TTC549 (cell line): ENCODE results near the gene HECW1.
"Not testable (repeated sequence)": the region's sequence is repeated elsewhere in the genome, so short reads cannot be mapped to it uniquely, and the experiment has no call there.

Experiments
- FAIRE-seq: peaks from 2 replicates; lab custom pipeline; 2012; peaks lifted over from hg19 to GRCh38; lab: Jason Lieb, UNC

Gene HECW1

DNA sequence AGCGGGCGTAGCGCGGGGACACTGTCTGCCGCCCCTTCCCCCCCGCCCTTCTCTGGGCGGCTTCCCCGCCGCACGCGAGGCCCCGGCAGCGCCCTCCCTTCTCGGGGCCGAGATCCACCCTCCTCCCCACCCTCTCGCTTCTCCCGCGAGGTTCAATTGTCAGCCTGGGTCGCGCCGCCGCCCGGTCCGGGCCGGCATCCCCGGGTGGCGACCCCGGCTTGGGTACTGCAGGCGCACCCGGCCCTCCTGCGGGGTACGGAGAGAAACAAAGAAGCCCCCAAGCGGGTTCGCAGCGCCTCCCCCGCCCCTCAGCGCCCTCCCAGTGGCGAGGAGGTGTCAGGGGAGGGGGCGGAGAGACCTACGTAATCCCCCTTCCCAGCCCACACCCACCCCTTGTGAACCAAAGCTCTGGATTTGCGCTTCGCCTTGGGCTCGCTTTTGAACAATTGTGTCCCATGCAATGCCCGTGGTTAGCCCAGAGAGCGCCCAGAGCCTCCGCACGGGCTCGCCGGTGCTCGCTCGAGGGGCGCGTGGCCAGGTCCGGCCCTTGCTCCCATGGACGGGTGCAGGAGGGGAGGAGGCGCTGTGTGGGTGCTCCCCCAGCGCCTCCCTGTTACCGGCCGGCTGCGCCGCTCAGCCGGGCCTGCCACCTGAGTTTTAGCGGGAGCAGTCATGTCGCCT is 634 bp downstream of the HECW1 start:
- FAIRE-seq, result no peak

DNA sequence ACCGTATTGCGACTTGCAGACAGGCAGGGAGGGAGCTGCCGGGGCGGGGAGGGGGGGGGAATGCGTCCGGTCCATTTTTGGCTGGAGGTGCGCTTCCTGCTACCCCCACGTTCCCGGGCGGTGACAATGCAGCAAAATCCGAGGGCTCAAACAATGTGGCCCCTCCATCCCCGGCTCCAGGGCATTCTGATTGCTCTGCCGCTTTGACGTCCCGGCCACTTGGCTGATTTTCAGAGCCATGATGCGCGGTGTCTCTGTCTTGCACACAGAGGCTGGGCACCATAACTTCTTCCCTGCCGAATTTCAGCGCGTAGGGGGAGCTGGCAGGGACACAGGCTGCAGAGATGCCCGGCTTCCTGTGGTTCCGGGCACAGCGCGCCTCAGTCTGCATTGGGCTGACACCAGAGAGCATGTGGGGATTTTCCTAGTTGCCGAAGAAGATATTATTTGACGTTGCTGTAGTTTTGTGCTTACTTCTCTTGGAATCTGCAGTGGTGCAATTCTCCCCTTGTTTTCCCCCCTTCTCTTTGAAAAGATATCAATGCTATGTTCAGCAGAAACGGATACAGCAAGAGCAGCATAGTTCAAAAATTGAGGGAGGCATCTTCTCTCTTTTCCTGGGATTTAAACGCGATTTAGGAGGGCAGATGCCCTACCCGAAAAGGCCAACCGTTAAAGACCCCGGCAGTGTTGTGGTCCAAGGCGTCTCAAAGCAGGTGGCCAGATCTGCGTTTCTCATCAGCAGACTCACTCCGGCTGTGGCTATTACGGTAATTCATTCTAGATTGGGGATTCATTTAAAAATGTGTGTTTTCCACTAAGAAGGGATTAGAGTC is 1.4 kb downstream of the HECW1 start:
- no peak for FAIRE-seq

DNA sequence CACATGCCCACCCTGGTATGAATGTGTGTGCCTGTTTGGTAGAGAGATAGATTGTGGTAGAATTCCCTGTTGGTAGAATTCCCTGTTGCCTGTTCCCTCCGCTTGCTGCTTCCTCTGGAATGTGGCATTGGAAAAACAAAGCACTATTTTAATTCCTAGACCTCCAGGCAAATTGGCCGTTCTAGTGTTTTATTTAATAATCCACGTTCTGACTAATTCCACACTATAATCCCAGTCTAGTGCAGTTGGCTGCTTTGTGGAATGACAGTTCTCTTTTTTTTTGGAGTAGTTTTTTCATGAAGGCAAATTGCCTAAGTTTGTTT is 2.0 kb downstream of the HECW1 start:
- no peak for FAIRE-seq

DNA sequence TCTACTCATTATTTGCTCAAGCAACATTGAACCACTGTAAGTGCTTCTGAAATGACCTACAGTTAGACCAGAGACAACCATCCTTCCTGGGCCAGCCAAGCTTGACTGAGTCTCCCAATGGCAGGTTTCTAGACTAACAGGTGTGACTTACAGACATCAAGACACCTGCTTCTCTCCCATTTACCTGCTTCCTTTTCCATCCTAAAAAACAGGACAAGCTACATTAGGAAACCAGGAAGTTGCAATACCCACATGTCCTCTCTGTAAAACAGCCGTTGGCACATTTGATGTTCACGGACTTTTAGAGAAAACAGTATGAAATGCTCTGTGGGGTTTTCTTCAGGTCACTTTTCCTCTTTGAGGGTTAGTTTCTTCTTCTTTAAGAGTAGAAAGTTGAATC is 4.0 kb downstream of the HECW1 start:
- no peak for FAIRE-seq

DNA sequence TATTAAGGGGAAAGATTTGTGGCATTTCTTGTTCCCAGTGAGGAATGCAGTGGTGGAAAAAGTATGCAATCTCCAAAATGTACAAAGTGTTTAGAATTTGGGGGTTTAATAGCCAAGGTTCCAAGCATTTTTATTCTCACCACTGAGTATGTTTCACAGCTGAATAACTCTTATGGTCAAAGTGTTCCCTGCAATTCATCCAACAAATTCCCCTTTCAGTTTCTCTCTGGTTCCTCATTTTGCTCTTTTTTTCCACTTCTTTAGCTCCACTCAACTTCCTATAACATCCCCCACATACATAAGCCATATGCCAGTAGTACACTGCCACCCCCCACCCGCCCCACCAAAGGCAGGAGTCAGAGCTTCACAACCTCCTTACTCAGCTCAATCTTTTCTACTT is 4.6 kb downstream of the HECW1 start:
- no peak for FAIRE-seq

DNA sequence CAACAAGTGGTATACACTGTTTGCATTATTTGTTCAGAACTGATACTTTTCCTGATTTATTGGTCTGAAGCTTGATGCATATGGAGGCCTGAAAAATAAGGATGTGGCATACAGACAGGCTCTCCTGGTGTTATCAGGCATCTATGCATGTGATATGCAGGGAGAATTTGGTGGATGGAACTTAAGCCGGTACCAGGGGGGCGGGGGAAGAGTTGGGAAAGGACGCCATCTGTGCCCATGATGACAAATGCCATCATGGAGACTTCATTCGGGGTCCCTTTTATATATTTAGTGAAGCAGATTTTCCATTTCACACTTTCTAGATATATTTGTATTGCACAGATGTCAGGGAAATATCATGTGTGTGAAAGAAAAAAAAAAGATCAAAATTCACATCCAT is 5.4 kb downstream of the HECW1 start:
- FAIRE-seq, result no peak

DNA sequence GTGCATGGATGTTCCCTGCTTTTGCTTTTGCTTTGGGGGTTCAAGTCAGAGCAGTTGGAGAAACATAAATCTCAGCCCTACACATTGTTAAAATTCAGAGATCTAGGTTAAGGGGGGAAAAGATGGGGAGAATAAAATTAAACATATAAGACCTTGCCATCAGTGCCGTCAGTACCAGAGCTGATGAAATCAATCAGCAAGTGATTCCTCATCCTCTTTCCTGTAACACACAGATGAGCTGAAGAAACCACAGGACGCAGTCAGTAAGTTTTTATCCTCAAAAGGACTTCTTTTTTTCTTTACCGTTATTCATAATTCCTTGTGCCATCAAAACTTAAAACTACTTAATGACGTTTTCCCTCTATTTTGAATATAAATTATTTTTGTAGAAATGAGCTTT is 5.9 kb downstream of the HECW1 start:
- FAIRE-seq, result no peak

DNA sequence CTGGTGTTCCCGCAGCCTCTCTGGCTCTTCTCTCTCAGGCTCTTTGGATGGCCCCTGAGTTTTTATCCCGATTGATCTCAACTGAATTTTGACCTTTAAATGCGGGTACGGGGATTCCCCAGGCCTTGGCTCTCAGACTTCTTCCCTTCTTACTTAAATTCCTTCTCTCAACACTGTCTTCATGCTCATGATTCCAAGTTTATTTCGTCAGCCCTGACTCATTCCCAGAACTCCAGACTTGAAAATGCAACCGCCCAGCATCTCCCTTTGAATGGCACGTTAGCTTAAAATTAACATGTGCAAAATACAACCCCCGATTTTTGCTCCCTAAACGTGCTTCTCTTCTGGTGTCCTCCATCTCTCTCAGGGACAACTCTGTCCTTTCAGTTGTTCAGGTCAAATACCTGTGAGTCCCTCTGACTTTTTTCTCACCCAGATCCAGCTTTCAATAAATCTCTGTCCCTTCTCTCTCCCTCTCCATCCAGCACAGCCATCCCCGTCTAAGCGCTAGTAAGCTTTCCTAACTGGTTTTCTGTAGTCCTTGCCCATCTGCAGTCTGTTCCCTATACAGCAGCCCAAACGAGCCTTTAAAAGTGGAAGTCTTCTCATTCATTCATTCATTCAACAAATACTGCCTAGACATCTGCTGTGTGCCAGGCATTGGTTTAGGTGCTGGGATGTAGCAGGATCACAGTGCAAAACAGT is 7.1 kb downstream of the HECW1 start:
- FAIRE-seq, result no peak

DNA sequence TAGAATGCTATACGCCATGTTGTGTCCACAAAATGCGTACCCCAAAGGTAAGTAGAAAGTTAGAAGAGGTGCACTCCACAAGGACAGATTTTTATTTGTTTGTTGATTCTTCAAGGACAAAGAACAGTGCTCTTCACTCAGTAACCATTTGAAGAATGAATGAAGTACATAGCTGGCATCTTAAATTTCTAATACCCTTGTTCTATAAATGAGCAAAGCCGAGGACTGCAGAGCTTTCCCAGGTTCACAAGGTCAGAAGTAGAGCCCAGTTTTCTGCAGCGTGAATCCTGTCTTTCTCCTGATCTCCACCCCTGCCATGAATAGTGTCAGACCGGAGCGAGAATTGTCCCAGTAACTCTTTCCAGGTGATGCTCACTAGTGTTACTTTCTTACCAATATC is 9.5 kb downstream of the HECW1 start:
- no peak for FAIRE-seq

DNA sequence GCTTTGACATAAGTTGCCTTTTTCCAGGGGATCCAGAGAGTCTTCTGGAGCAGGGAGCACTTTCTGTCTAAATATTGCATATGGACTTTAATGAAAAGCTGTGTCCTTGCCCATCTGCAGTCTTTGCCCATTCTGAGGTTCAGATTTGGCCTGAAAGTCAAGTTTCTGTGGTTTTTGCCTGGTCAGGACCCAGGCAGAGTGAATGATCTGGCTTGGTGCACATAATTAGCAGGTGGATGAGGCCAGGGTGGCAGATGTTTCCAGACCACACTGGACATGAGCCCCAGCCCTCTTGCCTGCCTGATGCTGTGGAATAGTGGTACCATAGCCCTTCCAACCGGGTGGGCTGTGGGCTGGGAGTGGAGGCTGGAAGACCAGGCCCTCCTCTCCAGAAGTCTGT is 11.0 kb downstream of the HECW1 start:
- no peak for FAIRE-seq

DNA sequence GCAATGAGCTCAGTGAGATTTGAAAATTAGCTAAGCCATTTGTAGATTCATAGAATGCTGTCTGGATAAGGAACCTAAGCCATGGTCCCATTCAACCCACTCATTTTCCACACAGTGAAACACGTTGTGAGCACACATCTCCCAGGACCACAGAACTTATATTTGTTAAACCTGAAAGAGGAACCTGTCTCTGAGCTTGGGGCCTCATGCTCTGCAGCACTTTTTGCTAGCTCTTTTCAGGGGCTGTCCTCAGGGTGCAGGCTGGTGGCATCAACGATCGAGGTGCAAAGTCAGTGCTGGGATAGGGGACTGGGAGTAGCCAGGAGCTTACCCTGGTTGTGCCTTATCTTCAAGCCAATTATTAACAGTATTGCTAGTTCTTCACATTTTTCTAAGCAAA is 11.9 kb downstream of the HECW1 start:
- FAIRE-seq, result no peak

DNA sequence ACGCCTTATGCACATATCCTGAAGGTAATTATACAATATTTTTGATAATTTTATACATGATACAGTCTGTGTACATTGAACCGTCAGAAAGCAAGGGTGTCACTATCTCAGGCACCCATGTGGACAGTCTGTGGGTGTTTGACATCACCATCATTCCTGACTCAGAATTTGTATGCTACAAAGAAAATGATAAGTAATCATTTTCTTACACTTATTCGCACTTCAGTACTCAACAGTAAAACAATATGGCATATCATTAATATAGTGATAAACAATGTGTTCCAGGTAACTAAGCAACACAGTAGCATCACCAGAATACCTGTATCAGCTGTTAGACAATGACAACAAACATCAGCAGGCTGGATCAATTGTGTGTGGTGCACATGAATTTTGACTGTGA is 17.9 kb downstream of the HECW1 start:
- FAIRE-seq, result no peak

DNA sequence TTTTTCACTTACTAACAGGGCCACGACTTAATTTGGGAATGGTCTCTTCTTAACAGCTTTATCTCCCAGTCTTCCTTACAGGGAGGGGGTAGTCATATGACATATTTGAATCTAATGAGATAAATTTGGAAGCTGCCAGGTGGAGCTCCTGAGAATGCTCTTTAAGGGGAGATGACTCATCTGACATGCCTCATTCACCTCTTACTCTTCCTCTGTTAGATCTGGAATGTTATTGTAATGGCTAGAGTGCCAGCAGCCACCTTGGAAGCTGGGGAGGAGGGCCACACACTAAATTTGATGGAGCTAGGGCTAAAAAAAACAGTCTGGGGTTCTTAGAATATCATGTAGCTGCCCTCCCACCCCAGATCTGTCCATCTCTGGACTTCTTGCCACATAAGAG is 22.7 kb downstream of the HECW1 start:
- FAIRE-seq, result no peak

DNA sequence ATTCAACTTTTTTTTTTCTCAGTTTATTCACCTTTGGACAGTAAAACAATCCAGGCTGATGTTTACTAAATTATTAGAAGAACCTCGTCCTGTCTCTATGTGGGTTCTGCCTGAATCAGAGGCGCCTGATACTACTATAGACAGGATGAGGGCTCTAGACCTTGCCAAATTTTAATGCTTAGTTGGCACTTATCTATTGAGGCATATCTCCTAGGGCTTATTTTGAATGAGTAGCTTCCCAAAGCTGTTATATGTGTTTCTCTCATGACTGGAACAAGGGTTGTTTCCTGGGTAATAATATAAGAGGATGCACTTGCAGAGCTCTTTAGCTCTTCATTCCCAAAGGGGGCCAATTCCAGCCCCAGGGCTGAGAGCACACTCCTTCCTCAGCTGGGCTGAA is 23.6 kb downstream of the HECW1 start:
- FAIRE-seq, result no peak

DNA sequence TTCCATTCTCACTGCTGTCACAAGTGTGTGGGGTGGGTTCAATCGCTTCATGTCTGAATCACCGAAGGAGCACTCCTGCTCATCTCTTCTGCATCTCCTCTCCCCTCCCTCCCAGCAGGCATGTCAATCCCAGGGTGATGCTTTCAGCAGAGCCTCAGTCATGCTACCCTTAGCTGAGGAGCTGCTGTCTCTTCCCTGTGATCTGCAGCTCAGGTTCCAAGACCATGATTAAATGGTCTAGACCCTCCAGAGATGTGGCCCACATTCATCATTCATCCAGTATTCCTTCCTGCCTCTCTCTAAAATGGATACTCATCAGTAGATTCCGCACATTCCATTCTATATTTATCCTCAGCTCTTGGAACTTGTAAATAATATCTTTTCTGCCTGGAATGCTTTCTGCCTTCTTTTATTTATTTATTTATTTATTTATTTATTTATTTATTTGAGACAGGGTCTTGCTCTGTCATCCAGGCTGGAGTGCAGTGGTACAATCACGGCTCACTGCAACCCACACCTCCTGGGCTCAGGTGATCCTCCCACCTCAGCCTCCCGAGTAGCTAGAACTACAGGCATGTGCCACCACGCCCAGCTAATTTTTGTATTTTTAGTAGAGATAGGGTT is 24.8 kb downstream of the HECW1 start:
- not testable (repeated sequence) for FAIRE-seq

DNA sequence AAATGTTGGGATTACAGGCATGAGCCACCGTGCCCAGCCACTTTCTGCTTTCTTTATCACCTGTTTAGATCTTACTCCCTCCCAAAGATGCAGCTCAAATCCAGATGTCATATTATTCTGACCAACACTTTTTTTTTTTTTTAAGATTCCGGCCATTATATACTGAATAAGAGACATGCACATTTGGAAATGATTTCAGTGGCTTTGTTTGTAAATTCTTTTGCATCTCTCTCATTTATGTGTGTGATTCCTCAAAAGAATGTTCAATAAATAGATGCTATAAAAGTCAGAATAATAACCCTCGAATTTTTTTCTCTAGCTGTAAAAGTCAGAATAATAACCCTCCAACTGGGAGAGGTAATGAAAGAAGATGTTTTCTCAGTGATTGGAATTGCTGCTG is 25.4 kb downstream of the HECW1 start:
- no peak for FAIRE-seq

DNA sequence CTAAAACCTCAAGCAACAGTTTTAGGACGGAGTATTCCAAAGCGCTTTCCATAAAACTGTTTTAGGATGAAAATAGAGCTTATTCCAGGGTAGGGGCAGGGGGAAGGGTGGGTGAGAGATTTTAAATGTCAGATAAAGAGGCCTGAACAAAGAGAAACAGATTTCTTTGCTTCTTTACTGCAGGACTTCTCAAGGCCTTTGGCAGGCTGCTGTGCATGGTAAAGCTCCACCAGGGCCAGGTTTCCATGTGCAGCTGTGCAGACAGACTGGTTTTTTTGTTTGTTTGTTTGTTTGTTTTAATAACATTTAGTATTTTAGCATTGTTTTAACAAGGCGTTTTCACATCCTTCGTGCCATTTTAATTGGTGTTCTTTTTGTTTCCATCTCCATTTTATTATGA is 26.3 kb downstream of the HECW1 start:
- no peak for FAIRE-seq

DNA sequence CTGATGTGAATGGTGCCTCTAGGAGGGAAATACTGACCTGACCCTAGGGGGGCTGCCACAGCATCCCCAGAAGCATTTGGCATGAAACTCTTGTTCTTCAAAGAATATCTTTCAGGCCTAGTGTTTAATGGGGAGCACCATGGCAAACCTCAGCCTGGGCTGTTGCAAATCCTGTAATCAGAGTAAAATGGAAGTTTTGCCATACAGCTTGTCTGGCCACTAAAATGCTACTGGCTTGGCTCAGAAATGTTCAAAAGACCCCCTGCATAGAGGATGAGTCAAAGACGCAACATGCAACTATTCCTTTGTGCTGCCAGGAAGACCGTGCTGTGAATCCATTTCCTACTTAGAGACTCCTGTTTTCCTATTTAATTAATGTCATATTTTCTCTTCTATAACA is 26.7 kb downstream of the HECW1 start:
- FAIRE-seq, result no peak

DNA sequence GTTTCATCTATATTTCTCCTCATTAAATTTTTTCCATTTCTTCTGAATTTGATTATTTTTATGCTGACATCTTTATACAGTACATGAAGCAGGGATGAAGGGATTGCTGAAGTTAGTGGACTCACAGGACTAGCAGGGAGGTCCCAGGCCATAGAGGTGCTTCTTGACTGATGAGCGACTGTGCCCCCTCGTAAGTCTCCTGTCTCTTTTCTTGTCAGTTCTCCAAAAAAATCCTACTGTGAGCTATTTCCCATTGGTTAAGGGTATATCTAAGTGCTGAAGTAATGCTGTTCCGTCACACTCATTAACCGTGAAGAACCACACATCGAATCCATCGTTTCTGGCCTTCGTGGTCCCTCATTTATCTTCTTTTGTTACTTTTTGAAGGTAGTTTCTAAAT is 27.7 kb downstream of the HECW1 start:
- FAIRE-seq, result no peak

DNA sequence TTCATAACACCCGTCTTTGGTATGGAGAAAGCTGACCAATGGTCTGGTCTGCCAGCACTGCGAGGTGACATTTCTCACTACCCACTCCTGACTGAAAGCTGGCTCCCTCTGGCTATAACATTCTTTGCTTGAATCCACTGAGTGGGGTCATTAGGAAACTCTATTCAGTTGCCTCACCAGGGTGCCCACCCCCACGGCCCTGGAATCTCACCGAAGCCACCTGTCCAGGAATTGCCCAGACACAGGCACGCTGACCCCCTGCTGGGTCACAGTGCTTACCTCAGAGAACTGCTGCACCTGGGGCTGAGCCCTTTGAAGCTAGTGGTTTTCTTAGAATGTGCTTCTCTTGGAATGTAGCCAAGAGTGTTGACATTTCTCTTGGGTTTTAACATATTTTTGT is 28.6 kb downstream of the HECW1 start:
- no peak for FAIRE-seq

DNA sequence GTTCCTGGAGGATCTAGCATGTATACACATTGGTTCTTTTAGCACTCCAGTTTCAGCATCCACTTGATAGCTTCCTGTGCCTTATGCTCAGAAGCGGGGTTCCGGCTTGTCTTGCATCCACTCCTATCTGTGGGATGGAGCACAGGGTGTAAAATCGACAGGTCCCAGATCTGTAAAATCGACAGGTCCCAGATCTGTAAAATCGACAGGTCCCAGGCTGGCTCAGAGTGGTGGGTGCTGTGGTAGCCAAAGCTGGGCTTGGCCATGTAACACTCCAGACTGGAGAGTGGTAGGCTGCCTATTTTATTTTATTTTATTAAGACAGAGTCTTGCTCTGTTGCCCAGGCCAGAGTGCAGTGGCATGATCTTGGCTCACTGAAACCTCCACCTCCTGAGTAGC is 30.3 kb downstream of the HECW1 start:
- no peak for FAIRE-seq

DNA sequence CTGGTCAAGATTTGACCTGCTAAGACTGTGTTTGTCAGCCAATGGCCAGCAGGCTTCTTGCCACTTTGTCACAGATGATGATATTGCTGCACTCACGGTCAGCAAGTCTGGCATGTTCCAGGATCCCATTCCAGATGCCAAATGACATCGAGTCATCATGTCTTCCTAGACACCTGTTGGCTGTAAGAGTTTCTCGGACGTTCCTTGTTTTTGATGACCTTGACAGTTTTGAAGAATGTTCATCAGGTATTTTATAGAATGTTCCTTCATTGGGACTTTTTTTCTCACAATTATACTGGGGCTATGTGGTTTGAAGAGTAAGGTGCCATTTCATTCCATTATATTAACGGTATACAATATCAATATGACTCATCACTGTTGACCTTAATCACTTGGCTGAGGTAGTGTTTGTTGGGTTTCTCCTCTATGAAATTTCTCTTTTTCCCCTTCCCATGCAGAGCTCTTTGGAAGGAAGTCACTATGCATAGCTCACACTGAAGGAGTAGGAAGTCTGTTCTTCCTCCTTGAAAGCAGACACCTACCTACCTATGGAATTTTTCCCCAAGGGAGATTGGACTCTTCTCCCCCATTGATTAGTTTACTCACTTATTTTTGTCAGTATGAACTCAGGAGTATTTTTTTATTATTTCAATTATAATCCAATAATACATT is 31.6 kb downstream of the HECW1 start:
- FAIRE-seq, result no peak
